NB4 (cell line): ENCODE results near the gene MCRIP2.
"Not testable (repeated sequence)": the region's sequence is repeated elsewhere in the genome, so short reads cannot be mapped to it uniquely, and the experiment has no call there.

Experiments
- CTCF ChIP-seq: IDR thresholded peaks from one replicate; pipeline ENCODE4 v1.5.1; 2012; ENCODE audit warnings: low read depth, low read length
- MAX ChIP-seq: IDR thresholded peaks from 2 replicates; pipeline ENCODE4 v1.6.1; 2011; ENCODE audit warnings: low read depth, low read length
- POLR2A ChIP-seq: IDR thresholded peaks from 2 replicates; pipeline ENCODE4 v1.6.1; 2011; ENCODE audit warnings: mild to moderate bottlenecking; ENCODE audit not compliant: insufficient read length; ENCODE audit errors: extremely low read depth

GRCh38 chr16:691242-691641, 49.6 kb downstream of the MCRIP2 start:
- TF ChIP-seq MAX, POLR2A, CTCF: not testable (repeated sequence)
